Stimulated activated CD8-positive, alpha-beta memory T cell treated with anti-CD3 and anti-CD28 coated beads, Interleukin-7, amount 100 ng/mL, for 48 hours (primary cell): ENCODE data around the gene KRTAP10-10.
"Not testable (repeated sequence)": the region's sequence is repeated elsewhere in the genome, so short reads cannot be mapped to it uniquely, and the experiment has no call there.

Source experiments
- DNase-seq, 2 donors: peaks; one replicate each; pipeline ENCODE4 v3.0.0-alpha.2; 2020; ENCODE audit warnings: low read depth in 1 of 2; ENCODE audit errors: extremely low read depth in 1 of 2

KRTAP10-10 gene

GRCh38 chr21:44650265-44650972 is 13.3 kb downstream of the KRTAP10-10 start:
- DNase-seq, result no peak

GRCh38 chr21:44650973-44651675 is 14.0 kb downstream of the KRTAP10-10 start:
- no peak for DNase-seq

- DNase-seq, result no peak
Observed at GRCh38 chr21:44653123-44653522, 16.0 kb downstream of the KRTAP10-10 start.

GRCh38 chr21:44653656-44654575 is 16.8 kb downstream of the KRTAP10-10 start:
- DNase-seq, result no peak

GRCh38 chr21:44654576-44655175 is 17.5 kb downstream of the KRTAP10-10 start, which contains the start of gene KRTAP12-4:
Gene KRTAP12-4, minus strand, starts transcription at chr21:44654659. Its CDS starts 45 bp downstream, at chr21:44654614.
- DNase-seq, result no peak

GRCh38 chr21:44656868-44657267 is 19.7 kb downstream of the KRTAP10-10 start:
- no peak for DNase-seq

- DNase-seq, result no peak
Observed at GRCh38 chr21:44657635-44658540, 20.7 kb downstream of the KRTAP10-10 start, which contains the start of gene KRTAP12-3. Gene KRTAP12-3, plus strand, starts transcription at chr21:44657932. Its CDS starts 48 bp downstream, at chr21:44657980.

- no peak for DNase-seq
Observed at GRCh38 chr21:44658541-44658910, 21.4 kb downstream of the KRTAP10-10 start.

GRCh38 chr21:44658913-44659595 is 21.9 kb downstream of the KRTAP10-10 start:
- no peak for DNase-seq

GRCh38 chr21:44661567-44661966 is 24.4 kb downstream of the KRTAP10-10 start:
- DNase-seq, result not testable (repeated sequence)

- DNase-seq, result no peak
Observed at GRCh38 chr21:44664691-44665090, 27.5 kb downstream of the KRTAP10-10 start.

GRCh38 chr21:44666401-44667320 is 29.5 kb downstream of the KRTAP10-10 start, which contains the start of gene KRTAP12-2:
Gene KRTAP12-2, minus strand, starts transcription at chr21:44666927. Its CDS starts 41 bp downstream, at chr21:44666886.
- no peak for DNase-seq

GRCh38 chr21:44667612-44668011 is 30.5 kb downstream of the KRTAP10-10 start:
- no peak for DNase-seq

- no peak for DNase-seq
Observed at GRCh38 chr21:44670642-44671432, 33.7 kb downstream of the KRTAP10-10 start.

- DNase-seq, result no peak
Observed at GRCh38 chr21:44671911-44672310, 34.8 kb downstream of the KRTAP10-10 start.

- no peak for DNase-seq
Observed at GRCh38 chr21:44677881-44678280, 40.7 kb downstream of the KRTAP10-10 start.

- DNase-seq, result no peak
Observed at GRCh38 chr21:44681152-44681551, 44.0 kb downstream of the KRTAP10-10 start.
